ENCODE data around the gene ANOS1. TPM values are rescaled to one million over a fixed set of nuclear protein-coding genes. Genes with fewer than 3 reads are reported as not detected.
"Not testable (repeated sequence)": the region's sequence is repeated elsewhere in the genome, so short reads cannot be mapped to it uniquely, and the experiment has no call there.

The ANOS1 gene
- polyA plus RNA-seq, 1 of the 3 experiments (the other 2 are of a cell fraction), result under 0.01 TPM

- POLR2A ChIA-PET; H2AFZ ChIP-seq (ENCODE audit: low read depth); H3K9me3 ChIP-seq; H3K9ac ChIP-seq; H3K36me3 ChIP-seq (replicated peaks in 1 of 2; ENCODE audit: control insufficient read depth in 1 of 2, insufficient read depth in 2 of 2, low read length in 1 of 2); DNase-seq; H3K27me3 ChIP-seq (ENCODE audit: insufficient read depth); H3K9me2 ChIP-seq; H3K4me3 ChIP-seq (ENCODE audit: low read depth in 2 of 2, low read length in 1 of 2); CTCF ChIA-PET; H3K4me2 ChIP-seq; H3F3A ChIP-seq (replicated peaks; ENCODE audit: insufficient read depth); H3K4me1 ChIP-seq (ENCODE audit: control insufficient read depth in 1 of 2, insufficient read depth in 2 of 2, low read depth in 1 of 2, low read length in 1 of 2); H3K27ac ChIP-seq (ENCODE audit: low read depth in 2 of 2, low read length in 1 of 2); H4K20me1 ChIP-seq (ENCODE audit: insufficient read depth); H3K79me2 ChIP-seq (ENCODE audit: insufficient read depth): not testable (repeated sequence)
- WGBS (ENCODE audit: low lambda C conversion rate), result 10% methylated on average over 6 of the region's 7 CpGs
Observed at GRCh38 chrX:8757609-8758389, 25.9 kb upstream of the ANOS1 start.

GRCh38 chrX:8755813-8756212 is 23.9 kb upstream of the ANOS1 start:
- Histone ChIP-seq H3K4me2 (no peak overlapping the region), H3K36me3 (replicated peaks in 1 of 2; ENCODE audit: control insufficient read depth in 1 of 2, insufficient read depth in 2 of 2, low read length in 1 of 2) (no peaks in the 10 kb centered on the region), H3K27me3 (ENCODE audit: insufficient read depth) (no peaks in the 10 kb centered on the region), H3K9me2 (no peaks in the 10 kb centered on the region), H3K79me2 (ENCODE audit: insufficient read depth) (no peaks in the 10 kb centered on the region), H3K4me3 (ENCODE audit: low read depth in 2 of 2, low read length in 1 of 2) (no peak overlapping the region), H3F3A (replicated peaks; ENCODE audit: insufficient read depth) (peaks cover 2% of the 10 kb centered on the region), H2AFZ (ENCODE audit: low read depth) (no peak overlapping the region), H4K20me1 (ENCODE audit: insufficient read depth) (no peaks in the 10 kb centered on the region), H3K4me1 (ENCODE audit: control insufficient read depth in 1 of 2, insufficient read depth in 2 of 2, low read depth in 1 of 2, low read length in 1 of 2) (no peaks in the 10 kb centered on the region), H3K9me3 (no peaks in the 10 kb centered on the region), H3K9ac (no peak overlapping the region), H3K27ac (ENCODE audit: low read depth in 2 of 2, low read length in 1 of 2) (no peak overlapping the region)
- TF ChIP-seq MAX (IDR thresholded peaks at IDR 0.05; ENCODE audit: low read depth) (no peak), TAF1 (IDR thresholded peaks at IDR 0.05; ENCODE audit: borderline replicate concordance, low read depth, low read length) (no peak), MXI1 (IDR thresholded peaks at IDR 0.05; ENCODE audit: low read depth, low read length) (no peak), SIN3A (IDR thresholded peaks at IDR 0.05; ENCODE audit: borderline replicate concordance, low read depth, low read length) (no peak), NRF1 (IDR thresholded peaks at IDR 0.05; ENCODE audit: low read depth, low read length) (no peak), USF2 (IDR thresholded peaks at IDR 0.05; ENCODE audit: borderline replicate concordance, low read depth, low read length) (no peak), JUND (IDR thresholded peaks at IDR 0.05) (no peak), FOXJ3 (CRISPR knock-in tag; IDR thresholded peaks at IDR 0.05) (no peak), PBX3 (IDR thresholded peaks at IDR 0.05) (no peak), RCOR1 (IDR thresholded peaks at IDR 0.05; ENCODE audit: low read length) (no peak), RAD21 (IDR thresholded peaks at IDR 0.05; ENCODE audit: low read length) (no peak), REST (IDR thresholded peaks at IDR 0.05; ENCODE audit: low read depth, low read length) (no peak), EZH2phosphoT487 (IDR thresholded peaks at IDR 0.05; ENCODE audit: borderline replicate concordance, low read depth) (no peak)
- no peak for DNase-seq
- POLR2A ChIA-PET, result no interaction called here
- CTCF ChIA-PET, result interaction anchor here (0.6 to 2.1 kb wide), 4 partner anchors 17 to 58 kb away, joined by 3 to 11 read pairs (median 3); no protein-coding TSS in a partner anchor
